B cell (primary cell): Measurements from ENCODE around the gene EIF2D. TPM values are rescaled to one million over a fixed set of nuclear protein-coding genes. Genes with fewer than 3 reads are reported as not detected.

Source experiments
- ATAC-seq: fragments of 200-7000 bp; cut with Tn5 transposase; one replicate; pipeline ENCODE4 v1.10.0; 2021; ENCODE audit warnings: low read depth, mild to moderate bottlenecking, moderate number of reproducible peaks, moderate library complexity
- CTCF ChIA-PET: fragments of 350-600 bp; sonication (Branson Sonifier 250); formaldehyde crosslinking; loops from one replicate; lab custom pipeline; 2021; ENCODE audit warnings: antibody characterized with exemption, inconsistent platforms; lab: Charles Lee
- POLR2A ChIA-PET: fragments of 350-600 bp; sonication (Branson Sonifier 250); formaldehyde crosslinking; loops from one replicate; lab custom pipeline; 2021; ENCODE audit warnings: antibody characterized with exemption; lab: Charles Lee
- DNase-seq: peaks from one replicate; pipeline ENCODE4 v3.0.0; 2013
- H2AFZ ChIP-seq: 2 replicates; pipeline ENCODE4 v1.6.1; 2012; ENCODE audit warnings: mild to moderate bottlenecking, low read depth, low read length; ENCODE audit not compliant: insufficient read depth, poor library complexity, severe bottlenecking
- H3K27ac ChIP-seq, 2 donors: 1 replicate in 1 of 2; 2 replicates in 1 of 2; pipeline ENCODE4 v1.5.1; 2012 to 2013; ENCODE audit warnings: low read length in 2 of 2, mild to moderate bottlenecking in 2 of 2, moderate library complexity in 1 of 2
- H3K27me3 ChIP-seq, 4 experiments: fragments of 200-600 bp in 1 of 4; sonication (generic) in 1 of 4; replicated peaks in 1 of 4; 1 replicate in 2 of 4; 2 replicates in 2 of 4; pipeline versions ENCODE4 v1.6.1 to v1.7.0; 2013 to 2016; ENCODE audit warnings: low read length in 3 of 4, mild to moderate bottlenecking in 2 of 4, mixed read lengths in 1 of 4, moderate library complexity in 1 of 4; ENCODE audit not compliant: insufficient read depth in 4 of 4, control insufficient read depth in 3 of 4; ENCODE audit errors: control extremely low read depth in 1 of 4
- H3K36me3 ChIP-seq, 2 experiments: replicated peaks in 1 of 2; 1 replicate in 1 of 2; 2 replicates in 1 of 2; pipeline versions ENCODE4 v1.6.1 to v1.7.1; 2013; ENCODE audit warnings: low read length in 1 of 2; ENCODE audit not compliant: insufficient read depth in 2 of 2, control insufficient read depth in 1 of 2; ENCODE audit errors: control extremely low read depth in 1 of 2, extremely low read depth in 1 of 2
- H3K4me1 ChIP-seq, 2 donors: fragments of 200-600 bp in 1 of 2; sonication (generic) in 1 of 2; 1 replicate in 1 of 2; 2 replicates in 1 of 2; pipeline versions ENCODE4 v1.5.1 to v1.6.1; 2013 to 2017; ENCODE audit warnings: low read length in 2 of 2; ENCODE audit not compliant: control insufficient read depth in 2 of 2, insufficient read depth in 2 of 2
- H3K4me2 ChIP-seq: replicated peaks from 2 replicates; pipeline ENCODE3; 2012; ENCODE audit warnings: mild to moderate bottlenecking, low read depth, low read length; ENCODE audit not compliant: poor library complexity, severe bottlenecking
- H3K4me3 ChIP-seq, 5 experiments: fragments of 200-600 bp in 1 of 5; sonication (generic) in 1 of 5; 1 replicate in 3 of 5; 2 replicates in 2 of 5; pipeline versions ENCODE4 v1.5.1 to v1.7.0; 2011 to 2016; ENCODE audit warnings: low read length in 4 of 5, mild to moderate bottlenecking in 4 of 5, low read depth in 2 of 5, control low read depth in 1 of 5, moderate library complexity in 1 of 5; ENCODE audit not compliant: insufficient read depth in 1 of 5; ENCODE audit errors: control extremely low read depth in 1 of 5, extremely low read depth in 1 of 5
- H3K79me2 ChIP-seq: fragments of 200-600 bp; sonication (generic); one replicate; pipeline ENCODE4 v1.6.0; 2016; ENCODE audit warnings: low read length; ENCODE audit not compliant: control insufficient read depth, insufficient read depth
- H3K9ac ChIP-seq: fragments of 200-600 bp; sonication (generic); 2 replicates; pipeline ENCODE4 v1.6.1; 2017; ENCODE audit warnings: mild to moderate bottlenecking, low read length, moderate library complexity
- H3K9me3 ChIP-seq, 3 donors: one replicate each; pipeline versions ENCODE4 v1.6.1 to v1.7.1; 2013; ENCODE audit warnings: low read length in 2 of 3; ENCODE audit not compliant: control insufficient read depth in 2 of 3, insufficient read depth in 1 of 3; ENCODE audit errors: control extremely low read depth in 1 of 3
- H4K20me1 ChIP-seq: 2 replicates; pipeline ENCODE4 v1.6.0; 2012; ENCODE audit warnings: mild to moderate bottlenecking, low read length; ENCODE audit not compliant: insufficient read depth, control insufficient read depth, poor library complexity, severe bottlenecking
- H3K27ac Mint-ChIP-seq: one replicate; pipeline ENCODE4 v1.8.0; 2021; ENCODE audit warnings: mixed read lengths
- H3K27me3 Mint-ChIP-seq: one replicate; pipeline ENCODE4 v1.8.0; 2021; ENCODE audit warnings: mixed read lengths
- H3K4me1 Mint-ChIP-seq: one replicate; pipeline ENCODE4 v1.8.0; 2021; ENCODE audit warnings: mixed read lengths
- H3K4me3 Mint-ChIP-seq: one replicate; pipeline ENCODE4 v1.8.0; 2021; ENCODE audit warnings: mixed read lengths
- H3K9me3 Mint-ChIP-seq: one replicate; pipeline ENCODE4 v1.8.0; 2022; ENCODE audit warnings: mixed read lengths; ENCODE audit not compliant: insufficient read depth
- CTCF ChIP-seq: fragments of 200-600 bp; IDR thresholded peaks from one replicate; pipeline ENCODE4 v1.8.0; 2022; ENCODE audit warnings: antibody characterized with exemption, mild to moderate bottlenecking
- EZH2 ChIP-seq: IDR thresholded peaks from 2 replicates; pipeline ENCODE4 v1.6.1; 2012; ENCODE audit warnings: borderline replicate concordance, low read depth, mild to moderate bottlenecking, moderate library complexity, low read length; ENCODE audit not compliant: insufficient read depth, poor library complexity, severe bottlenecking
- WGBS: methylation state at CpG from one replicate; pipeline ENCODE4 v1.1.5; 2013; ENCODE audit warnings: missing lambda C conversion rate; ENCODE audit not compliant: insufficient coverage; 5-methylcytosine and 5-hydroxymethylcytosine counted together
- intact Hi-C: fragments of 100-400 bp; cut with micrococcal nuclease; formaldehyde crosslinking; loops from one replicate; pipeline ENCODE4 v1.10.0; 2022
- polyA plus RNA-seq: library from polyadenylated mRNA; depleted of rRNA; stranded (reverse); fragments of >200 nt; gene quantifications from 2 replicates; pipeline ENCODE4 v1.2.3, GENCODE V29; 2012
- total RNA-seq, 2 donors: library from RNA; stranded (reverse); fragments of 120-200 nt in 1 of 2; gene quantifications; 1 replicate in 1 of 2; 2 replicates in 1 of 2; pipeline versions ENCODE4 v1.2.3 to v1.2.4, GENCODE V29; 2013 to 2022

The EIF2D gene
- total and polyA plus RNA-seq, 2 donors (not counting 1 experiment from before 2014, with no cell fraction given) = 62.2 to 64.9 TPM

- H3K27me3 Mint-ChIP-seq = peaks cover 46% of the 10 kb centered on the region
- Histone ChIP-seq H2AFZ (no peak overlapping the region), H3K4me2 (no peak overlapping the region), H3K27me3 (peaks cover 0 to 51% (median 18%) of the 10 kb centered on the region in 4 experiments), H3K36me3 (no peaks in the 10 kb centered on the region), H3K9ac (no peak overlapping the region), H4K20me1 (no peaks in the 10 kb centered on the region), H3K27ac (no peak overlapping the region), H3K79me2 (no peaks in the 10 kb centered on the region), H3K9me3 (no peaks in the 10 kb centered on the region), H3K4me3 (no peak overlapping the region), H3K4me1 (peaks cover 27 to 31% of the 10 kb centered on the region in 2 donors)
- ChIA-PET POLR2A (interaction anchor here (0.7 to 0.8 kb wide), 2 partner anchors 39 to 62 kb away, joined by 4 to 7 read pairs; no protein-coding TSS in a partner anchor), CTCF (interaction anchor here (0.6 to 18.6 kb wide), 14 partner anchors 10 to 380 kb away, joined by 3 to 215 read pairs (median 27); partner anchors contain the start of genes DYRK3 and EIF2D)
- DNase-seq (no peak), ATAC-seq (no peak)
- H3K9me3 Mint-ChIP-seq = no peaks in the 10 kb centered on the region
- TF ChIP-seq EZH2 (no peak), CTCF (no peak)
- 100% methylated on average over 8 of the region's 11 CpGs for WGBS
- H3K27ac Mint-ChIP-seq = no peak overlapping the region
- H3K4me1 Mint-ChIP-seq = peaks cover 39% of the 10 kb centered on the region
- intact Hi-C loops = no loop called here
- H3K4me3 Mint-ChIP-seq = no peak overlapping the region
These were observed 49.0 kb upstream of the EIF2D start for GRCh38 chr1:206661161-206661820.

- intact Hi-C loops = no loop called here
These were observed 47.9 kb upstream of the EIF2D start for GRCh38 chr1:206660136-206660535.

More at GRCh38 chr1:206660136-206660535, 47.9 kb upstream of the EIF2D start:
- Histone ChIP-seq H3K9me3 (no peaks in the 10 kb centered on the region), H3K4me2 (no peak overlapping the region), H3K4me1 (peaks cover 27 to 31% of the 10 kb centered on the region in 2 donors), H3K4me3 (no peak overlapping the region), H3K27ac (no peak overlapping the region), H3K27me3 (peaks cover 0 to 45% (median 16%) of the 10 kb centered on the region in 4 experiments), H3K36me3 (no peaks in the 10 kb centered on the region), H4K20me1 (no peaks in the 10 kb centered on the region), H3K79me2 (no peaks in the 10 kb centered on the region), H3K9ac (no peak overlapping the region), H2AFZ (no peak overlapping the region)
- peaks cover 38% of the 10 kb centered on the region for H3K4me1 Mint-ChIP-seq
- DNase-seq (no peak), ATAC-seq (no peak)
- no peaks in the 10 kb centered on the region for H3K9me3 Mint-ChIP-seq
- no peak overlapping the region for H3K4me3 Mint-ChIP-seq
- ChIA-PET CTCF (interaction anchor here (1.2 to 18.6 kb wide), 13 partner anchors 11 to 322 kb away, joined by 6 to 215 read pairs (median 21); partner anchors contain the start of gene DYRK3), POLR2A (no interaction called here)
- TF ChIP-seq EZH2 (no peak), CTCF (no peak)
- no peak overlapping the region for H3K27ac Mint-ChIP-seq
- peaks cover 36% of the 10 kb centered on the region for H3K27me3 Mint-ChIP-seq
- WGBS = 100% methylated on average over 1 of the region's 4 CpGs
